HepG2 (cell line): Measurements from ENCODE around the gene TIMM17A. TPM values are rescaled to one million over a fixed set of nuclear protein-coding genes. Genes with fewer than 3 reads are reported as not detected.
A peak's percentile ranks its signal among the peaks of the same experiment; 100 is the strongest.

Source experiments
- CENPBD1 ChIP-seq: sonication (generic); formaldehyde crosslinking; IDR thresholded peaks from 2 replicates; pipeline ENCODE4 v1.8.0; 2022; ENCODE audit warnings: missing genetic modification reagents, low read depth, mild to moderate bottlenecking, borderline replicate concordance
- DBP ChIP-seq: sonication (generic); formaldehyde crosslinking; IDR thresholded peaks from 2 replicates; pipeline ENCODE4 v1.4.0; 2020; ENCODE audit warnings: missing genetic modification reagents; ENCODE audit errors: not compliant biosample characterization
- ERF ChIP-seq: IDR thresholded peaks from 2 replicates; pipeline ENCODE4 v1.6.1; 2018; ENCODE audit warnings: missing biosample characterization, missing genetic modification reagents
- GABPB1 ChIP-seq: IDR thresholded peaks from 2 replicates; pipeline ENCODE4 v1.6.1; 2016; ENCODE audit warnings: mild to moderate bottlenecking, missing genetic modification reagents, moderate library complexity, missing compliant biosample characterization
- HES4 ChIP-seq: sonication (generic); formaldehyde crosslinking; IDR thresholded peaks from 2 replicates; pipeline ENCODE4 v1.9.0; 2021; ENCODE audit warnings: mild to moderate bottlenecking, missing genetic modification reagents, borderline replicate concordance
- SNAPC2 ChIP-seq: sonication (generic); formaldehyde crosslinking; IDR thresholded peaks from 2 replicates; pipeline ENCODE4 v1.8.1; 2022; ENCODE audit warnings: mild to moderate bottlenecking, missing genetic modification reagents
- ZNF253 ChIP-seq: sonication (generic); formaldehyde crosslinking; IDR thresholded peaks from 2 replicates; pipeline ENCODE4 v1.8.0; 2022; ENCODE audit warnings: mild to moderate bottlenecking, missing genetic modification reagents, borderline replicate concordance
- ZNF30 ChIP-seq: sonication (generic); formaldehyde crosslinking; IDR thresholded peaks from 2 replicates; pipeline ENCODE4 v1.5.0; 2020; ENCODE audit warnings: mild to moderate bottlenecking, missing genetic modification reagents
- ZNF512 ChIP-seq: sonication (generic); formaldehyde crosslinking; IDR thresholded peaks from 2 replicates; pipeline ENCODE4 v1.4.0; 2020; ENCODE audit warnings: mild to moderate bottlenecking, missing genetic modification reagents
- ZNF556 ChIP-seq: sonication (generic); formaldehyde crosslinking; IDR thresholded peaks from 2 replicates; pipeline ENCODE4 v1.4.0; 2020; ENCODE audit warnings: mild to moderate bottlenecking, missing genetic modification reagents, borderline replicate concordance
- ZNF607 ChIP-seq: sonication (generic); formaldehyde crosslinking; IDR thresholded peaks from 2 replicates; pipeline ENCODE4 v1.5.1; 2020; ENCODE audit warnings: missing genetic modification reagents, mild to moderate bottlenecking, borderline replicate concordance
- ZNF652 ChIP-seq: IDR thresholded peaks from 2 replicates; pipeline ENCODE4 v1.6.1; 2016; ENCODE audit warnings: low read depth, borderline replicate concordance
- ZNF784 ChIP-seq: sonication (generic); formaldehyde crosslinking; IDR thresholded peaks from 2 replicates; pipeline ENCODE4 v1.5.1; 2020; ENCODE audit warnings: missing genetic modification reagents, mild to moderate bottlenecking, borderline replicate concordance
- polyA plus RNA-seq, 8 experiments: library from polyadenylated mRNA; depleted of rRNA in 3 of 8; stranded (reverse) in 7 of 8; unstranded in 1 of 8; fragments of >200 nt; fragmentation: Illumina TruSeq in 4 of 8; extraction: Trizol in 4 of 8; gene quantifications; 2 replicates each; pipeline versions ENCODE4 v1.2.1 to v1.2.3, GENCODE V29; 2011 to 2016; ENCODE audit warnings: low read depth in 4 of 8, missing spikeins in 1 of 8, mixed read lengths in 1 of 8; ENCODE audit not compliant: insufficient read depth in 1 of 8
- total RNA-seq, 5 experiments: library from RNA; depleted of rRNA; stranded (reverse); fragments of >200 nt; fragmentation: Illumina TruSeq; extraction: Trizol; gene quantifications; 2 replicates each; pipeline ENCODE4 v1.2.3, GENCODE V29; 2016; ENCODE audit warnings: low read depth in 1 of 5

TIMM17A gene
- total and polyA plus RNA-seq, 2 of the 13 experiments (the other 11 are each of a cell fraction or from before 2014, with no cell fraction given): 50.8 to 97.8 TPM

GRCh38 chr1:201982623-201983379 lies 27.5 kb downstream of the TIMM17A start, which contains the start of gene RNPEP (continued):
- TF ChIP-seq CENPBD1 (CRISPR knock-in tag) (no peak; the same call in 1 of the 2 replicates), ERF (CRISPR knock-in tag) (peak; percentile 46; the same call in 1 of the 2 replicates), GABPB1 (CRISPR knock-in tag) (peak; percentile 86), ZNF784 (CRISPR knock-in tag) (peak; percentile 17), ZNF652 (CRISPR knock-in tag) (no peak), ZNF253 (CRISPR knock-in tag) (no peak), SNAPC2 (CRISPR knock-in tag) (no peak), DBP (CRISPR knock-in tag) (no peak), ZNF512 (no peak), ZNF30 (no peak), ZNF556 (0 out of 2 replicates have a peak, but pooled peaks have one; percentile 27), HES4 (CRISPR knock-in tag) (peak; percentile 82), ZNF607 (CRISPR knock-in tag) (0 out of 2 replicates have a peak, but pooled peaks have one; percentile 79)
